ENCODE measurements around the gene RPS19. TPM values are rescaled to one million over a fixed set of nuclear protein-coding genes. Genes with fewer than 3 reads are reported as not detected.

RPS19 gene
- polyA plus RNA-seq, 1 donor from 2014 or later: 783 TPM

DNA sequence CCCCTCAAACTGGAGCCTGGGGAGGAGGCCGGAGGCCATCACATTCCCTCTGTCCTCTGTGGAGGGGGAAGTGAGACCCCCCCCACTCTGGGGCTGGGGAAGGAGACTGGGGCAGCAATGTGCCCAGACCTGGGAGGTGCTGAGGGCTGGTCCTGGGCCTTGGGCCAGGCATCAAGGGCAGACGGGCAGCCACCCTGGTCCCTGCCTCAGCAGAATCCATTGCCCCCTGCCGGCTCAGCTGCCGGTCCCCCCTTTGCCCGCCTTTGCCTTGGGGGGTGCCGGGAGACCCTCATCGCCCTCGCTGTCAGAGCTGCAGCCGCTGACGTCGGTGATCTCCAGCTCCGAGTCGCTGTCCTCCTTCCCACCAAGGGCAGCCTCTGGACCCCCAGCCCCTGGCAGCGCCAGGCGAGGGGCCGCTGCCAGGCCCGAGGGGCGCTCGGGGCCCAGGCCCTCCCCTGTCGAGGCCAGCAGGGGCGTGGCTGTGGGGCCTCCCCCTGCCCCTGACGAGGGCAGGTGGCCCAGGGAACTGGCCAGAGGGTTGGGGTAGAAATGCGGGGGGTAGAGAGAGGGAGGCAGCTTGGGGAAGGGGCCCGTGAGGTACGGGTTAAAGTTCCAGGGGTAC, 48.0 kb downstream of the RPS19 start:
- no peak overlapping the region for H3K4me2 ChIP-seq (ENCODE audit: low read length)

DNA sequence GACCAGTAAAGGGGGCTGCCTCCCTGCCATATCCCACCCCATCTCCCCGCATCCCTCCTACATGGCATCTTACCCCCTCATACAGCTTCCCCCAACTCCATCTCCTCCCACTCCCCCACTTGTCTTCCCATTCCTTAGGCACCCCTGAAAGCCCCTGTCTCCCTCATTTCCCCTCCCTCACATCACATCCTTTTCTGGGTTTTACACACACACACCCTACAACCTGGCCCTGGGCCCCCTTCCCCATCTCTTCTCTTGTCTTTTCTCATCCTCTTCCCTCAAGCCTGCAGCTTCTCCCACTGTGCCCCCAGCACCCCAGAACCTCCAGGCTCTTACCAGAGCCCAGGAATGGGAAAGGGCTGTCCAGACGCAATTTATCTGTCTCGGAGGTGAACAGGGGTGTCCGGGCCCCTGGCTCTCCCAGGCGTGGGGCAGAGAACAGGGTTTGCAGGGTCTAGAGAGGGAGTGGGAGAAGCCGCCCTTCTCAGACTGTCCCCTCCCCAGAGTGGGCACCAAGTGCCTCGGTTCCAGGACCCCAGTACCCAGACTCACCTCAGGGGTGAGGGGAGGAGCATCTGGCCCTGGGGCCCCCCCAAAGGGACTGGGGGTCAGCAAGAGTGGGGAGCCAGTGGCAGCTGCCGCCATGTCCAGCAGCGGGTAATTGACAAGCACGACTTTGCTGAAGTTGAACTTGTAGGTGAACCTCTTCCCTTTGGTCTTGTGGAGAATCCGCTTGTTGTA, 48.8 kb downstream of the RPS19 start:
- Histone ChIP-seq H4K20me1 (ENCODE audit: insufficient read depth) (no peaks in the 10 kb centered on the region), H3K9me2 (ENCODE audit: insufficient read depth, low read length) (no peaks in the 10 kb centered on the region), H3F3A (ENCODE audit: insufficient read depth, low read length, poor library complexity, severe bottlenecking) (no peaks in the 10 kb centered on the region), H3K4me3 (ENCODE audit: low read length) (no peak overlapping the region), H3K27me3 (ENCODE audit: insufficient read depth, low read depth, low read length) (peaks cover 33% of the 10 kb centered on the region), H3K9me3 (ENCODE audit: low read length) (no peaks in the 10 kb centered on the region), H3K36me3 (ENCODE audit: insufficient read depth, low read length) (no peaks in the 10 kb centered on the region), H3K79me2 (replicated peaks; ENCODE audit: insufficient read depth, low read length) (no peaks in the 10 kb centered on the region), H3K4me2 (ENCODE audit: low read length) (no peak overlapping the region), H3K27ac (ENCODE audit: low read length) (no peak overlapping the region), H3K9ac (ENCODE audit: low read length) (no peak overlapping the region), H2AFZ (ENCODE audit: low read depth, low read length) (no peak overlapping the region)
- TF ChIP-seq, protein P1, sequence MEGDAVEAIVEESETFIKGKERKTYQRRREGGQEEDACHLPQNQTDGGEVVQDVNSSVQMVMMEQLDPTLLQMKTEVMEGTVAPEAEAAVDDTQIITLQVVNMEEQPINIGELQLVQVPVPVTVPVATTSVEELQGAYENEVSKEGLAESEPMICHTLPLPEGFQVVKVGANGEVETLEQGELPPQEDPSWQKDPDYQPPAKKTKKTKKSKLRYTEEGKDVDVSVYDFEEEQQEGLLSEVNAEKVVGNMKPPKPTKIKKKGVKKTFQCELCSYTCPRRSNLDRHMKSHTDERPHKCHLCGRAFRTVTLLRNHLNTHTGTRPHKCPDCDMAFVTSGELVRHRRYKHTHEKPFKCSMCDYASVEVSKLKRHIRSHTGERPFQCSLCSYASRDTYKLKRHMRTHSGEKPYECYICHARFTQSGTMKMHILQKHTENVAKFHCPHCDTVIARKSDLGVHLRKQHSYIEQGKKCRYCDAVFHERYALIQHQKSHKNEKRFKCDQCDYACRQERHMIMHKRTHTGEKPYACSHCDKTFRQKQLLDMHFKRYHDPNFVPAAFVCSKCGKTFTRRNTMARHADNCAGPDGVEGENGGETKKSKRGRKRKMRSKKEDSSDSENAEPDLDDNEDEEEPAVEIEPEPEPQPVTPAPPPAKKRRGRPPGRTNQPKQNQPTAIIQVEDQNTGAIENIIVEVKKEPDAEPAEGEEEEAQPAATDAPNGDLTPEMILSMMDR (IDR thresholded peaks at IDR 0.05; ENCODE audit: poor library complexity, severe bottlenecking): no peak
- TF ChIP-seq EP300 (conservative IDR thresholded peaks at IDR 0.05; ENCODE audit: poor library complexity, severe bottlenecking) (no peak), TAF1 (IDR thresholded peaks at IDR 0.05; ENCODE audit: low read depth) (no peak)

More for the DNA sequence above, 48.0 kb downstream of the RPS19 start:
- TF ChIP-seq TAF1 (IDR thresholded peaks at IDR 0.05; ENCODE audit: low read depth): no peak
- TF ChIP-seq, protein P1 (IDR thresholded peaks at IDR 0.05; ENCODE audit: poor library complexity, severe bottlenecking): no peak
- no peak for TF ChIP-seq MXI1 (conservative IDR thresholded peaks at IDR 0.05; ENCODE audit: poor library complexity, severe bottlenecking)
- TF ChIP-seq POLR2AphosphoS5 (IDR thresholded peaks at IDR 0.05): no peak
- TF ChIP-seq RAD21 (conservative IDR thresholded peaks at IDR 0.05): no peak
- TF ChIP-seq, protein P2, sequence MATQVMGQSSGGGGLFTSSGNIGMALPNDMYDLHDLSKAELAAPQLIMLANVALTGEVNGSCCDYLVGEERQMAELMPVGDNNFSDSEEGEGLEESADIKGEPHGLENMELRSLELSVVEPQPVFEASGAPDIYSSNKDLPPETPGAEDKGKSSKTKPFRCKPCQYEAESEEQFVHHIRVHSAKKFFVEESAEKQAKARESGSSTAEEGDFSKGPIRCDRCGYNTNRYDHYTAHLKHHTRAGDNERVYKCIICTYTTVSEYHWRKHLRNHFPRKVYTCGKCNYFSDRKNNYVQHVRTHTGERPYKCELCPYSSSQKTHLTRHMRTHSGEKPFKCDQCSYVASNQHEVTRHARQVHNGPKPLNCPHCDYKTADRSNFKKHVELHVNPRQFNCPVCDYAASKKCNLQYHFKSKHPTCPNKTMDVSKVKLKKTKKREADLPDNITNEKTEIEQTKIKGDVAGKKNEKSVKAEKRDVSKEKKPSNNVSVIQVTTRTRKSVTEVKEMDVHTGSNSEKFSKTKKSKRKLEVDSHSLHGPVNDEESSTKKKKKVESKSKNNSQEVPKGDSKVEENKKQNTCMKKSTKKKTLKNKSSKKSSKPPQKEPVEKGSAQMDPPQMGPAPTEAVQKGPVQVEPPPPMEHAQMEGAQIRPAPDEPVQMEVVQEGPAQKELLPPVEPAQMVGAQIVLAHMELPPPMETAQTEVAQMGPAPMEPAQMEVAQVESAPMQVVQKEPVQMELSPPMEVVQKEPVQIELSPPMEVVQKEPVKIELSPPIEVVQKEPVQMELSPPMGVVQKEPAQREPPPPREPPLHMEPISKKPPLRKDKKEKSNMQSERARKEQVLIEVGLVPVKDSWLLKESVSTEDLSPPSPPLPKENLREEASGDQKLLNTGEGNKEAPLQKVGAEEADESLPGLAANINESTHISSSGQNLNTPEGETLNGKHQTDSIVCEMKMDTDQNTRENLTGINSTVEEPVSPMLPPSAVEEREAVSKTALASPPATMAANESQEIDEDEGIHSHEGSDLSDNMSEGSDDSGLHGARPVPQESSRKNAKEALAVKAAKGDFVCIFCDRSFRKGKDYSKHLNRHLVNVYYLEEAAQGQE (IDR thresholded peaks at IDR 0.05; ENCODE audit: borderline replicate concordance): no peak
- TF ChIP-seq EP300 (conservative IDR thresholded peaks at IDR 0.05; ENCODE audit: poor library complexity, severe bottlenecking): no peak
- TF ChIP-seq SMC3 (conservative IDR thresholded peaks at IDR 0.05; ENCODE audit: poor library complexity): no peak
- TF ChIP-seq EZH2 (IDR thresholded peaks at IDR 0.05; ENCODE audit: borderline replicate concordance, insufficient read depth, low read length, poor library complexity, severe bottlenecking): no peak
- no peak overlapping the region for H3K4me3 ChIP-seq (ENCODE audit: low read length)
- H3K36me3 ChIP-seq (ENCODE audit: insufficient read depth, low read length): no peaks in the 10 kb centered on the region
- H3K79me2 ChIP-seq (replicated peaks; ENCODE audit: insufficient read depth, low read length): no peaks in the 10 kb centered on the region
- H3K27ac ChIP-seq (ENCODE audit: low read length): no peak overlapping the region
- H3K9me2 ChIP-seq (ENCODE audit: insufficient read depth, low read length): no peaks in the 10 kb centered on the region
- H3K27me3 ChIP-seq (ENCODE audit: insufficient read depth, low read depth, low read length): peaks cover 25% of the 10 kb centered on the region
- H2AFZ ChIP-seq (ENCODE audit: low read depth, low read length): no peak overlapping the region
- no peaks in the 10 kb centered on the region for H4K20me1 ChIP-seq (ENCODE audit: insufficient read depth)
- H3K9me3 ChIP-seq (ENCODE audit: low read length): no peaks in the 10 kb centered on the region
- no peaks in the 10 kb centered on the region for H3F3A ChIP-seq (ENCODE audit: insufficient read depth, low read length, poor library complexity, severe bottlenecking)
- no peak overlapping the region for H3K9ac ChIP-seq (ENCODE audit: low read length)
